ENCODE measurements around the gene NFATC3. TPM values are rescaled to one million over a fixed set of nuclear protein-coding genes. Genes with fewer than 3 reads are reported as not detected.

Gene NFATC3
- total and polyA plus RNA-seq, 2 of the 8 experiments (the other 6 are each of a cell fraction or from before 2014, with no cell fraction given), result 17.6 to 34.5 TPM

GRCh38 chr16:68228652-68229051, 143.5 kb downstream of the NFATC3 start (continued):
- TF ChIP-seq CHD7 (IDR thresholded peaks at IDR 0.05; ENCODE audit: insufficient replicate concordance, low read length) (no peak), USF2 (IDR thresholded peaks at IDR 0.05; ENCODE audit: low read length) (no peak)

Measured in H1 (cell line).